GM12878 (cell line): ENCODE data around the gene MXRA7. TPM values are rescaled to one million over a fixed set of nuclear protein-coding genes. Genes with fewer than 3 reads are reported as not detected.

Experiments used
- CEBPB ChIP-seq, 2 experiments: fragments of 150-350 bp in 1 of 2; IDR thresholded peaks; 2 replicates each; pipeline ENCODE4 v1.6.1; 2012 to 2014; ENCODE audit warnings: low read depth in 2 of 2, low read length in 2 of 2, borderline replicate concordance in 1 of 2, inconsistent platforms in 1 of 2
- GABPA ChIP-seq: IDR thresholded peaks from 2 replicates; pipeline ENCODE4 v1.6.1; 2014; ENCODE audit warnings: antibody characterized with exemption, low read depth, mild to moderate bottlenecking, inconsistent platforms
- GATAD2B ChIP-seq: fragments of 450-650 bp; conservative IDR thresholded peaks from 2 replicates; pipeline ENCODE4 v1.6.1; 2017; ENCODE audit warnings: low read depth, mild to moderate bottlenecking, moderate library complexity
- HCFC1 ChIP-seq: fragments of 150-350 bp; IDR thresholded peaks from 2 replicates; pipeline ENCODE4 v1.6.1; 2014; ENCODE audit warnings: low read length
- NR2F1 ChIP-seq: fragments of 450-650 bp; conservative IDR thresholded peaks from 2 replicates; pipeline ENCODE4 v1.6.1; 2017; ENCODE audit warnings: mild to moderate bottlenecking
- PML ChIP-seq: IDR thresholded peaks from 2 replicates; pipeline ENCODE4 v1.6.1; 2012; ENCODE audit warnings: low read length, inconsistent platforms
- POLR2AphosphoS5 ChIP-seq: IDR thresholded peaks from 2 replicates; pipeline ENCODE4 v1.6.1; 2011; ENCODE audit warnings: mild to moderate bottlenecking, low read length, inconsistent platforms
- SRF ChIP-seq, 2 experiments: IDR thresholded peaks; 2 replicates each; pipeline ENCODE4 v1.6.1; 2011; ENCODE audit warnings: low read depth in 2 of 2, low read length in 2 of 2, mild to moderate bottlenecking in 1 of 2, moderate library complexity in 1 of 2
- TAF1 ChIP-seq: IDR thresholded peaks from 2 replicates; pipeline ENCODE4 v1.6.1; 2011; ENCODE audit warnings: mild to moderate bottlenecking, low read depth, low read length, borderline replicate concordance
- ZNF207 ChIP-seq: fragments of 450-650 bp; IDR thresholded peaks from 2 replicates; pipeline ENCODE4 v1.6.1; 2014; ENCODE audit warnings: antibody characterized with exemption, mild to moderate bottlenecking, borderline replicate concordance
- polyA plus RNA-seq, 11 experiments: library from polyadenylated mRNA; depleted of rRNA in 4 of 11; unstranded in 6 of 11; stranded (reverse) in 5 of 11; fragments of >200 nt; fragmentation: Nextera tagmentation in 4 of 11; fragmentation: Illumina TruSeq in 1 of 11; extraction: Ambion mirVana in 4 of 11; extraction: Trizol in 1 of 11; gene quantifications; 1 replicate in 1 of 11; 2 replicates in 10 of 11; pipeline versions ENCODE4 v1.2.1 to v1.2.3, GENCODE V29; 2011 to 2016; ENCODE audit warnings: inconsistent platforms in 2 of 11, missing spikeins in 2 of 11, low read depth in 1 of 11
- total RNA-seq, 4 experiments: library from RNA; depleted of rRNA in 3 of 4; stranded (reverse); fragments of >200 nt in 3 of 4; fragmentation: Illumina TruSeq in 1 of 4; extraction: Trizol in 1 of 4; gene quantifications; 2 replicates each; pipeline versions ENCODE4 v1.2.1 to v1.2.3, GENCODE V29; 2013 to 2021
- TF ChIP-seq, protein P1 (sequence below): fragments of 450-650 bp; IDR thresholded peaks from 2 replicates; pipeline ENCODE4 v1.6.1; 2018; ENCODE audit warnings: borderline replicate concordance, mild to moderate bottlenecking; ENCODE audit not compliant: partially characterized antibody
- TF ChIP-seq, protein P2 (sequence below): IDR thresholded peaks from 2 replicates; pipeline ENCODE4 v1.6.1; 2012; ENCODE audit warnings: low read depth, low read length, improper control_type of control experiment
- TF ChIP-seq, protein P3 (sequence below): IDR thresholded peaks from 2 replicates; pipeline ENCODE4 v1.6.1; 2011; ENCODE audit warnings: mild to moderate bottlenecking, low read depth, low read length, moderate library complexity; ENCODE audit not compliant: insufficient replicate concordance

The MXRA7 gene
- total and polyA plus RNA-seq, 10 of the 15 experiments (the other 5 are each of a cell fraction or from before 2014, with no cell fraction given), result 0.03 to 2.0 (median 0.33) TPM

DNA sequence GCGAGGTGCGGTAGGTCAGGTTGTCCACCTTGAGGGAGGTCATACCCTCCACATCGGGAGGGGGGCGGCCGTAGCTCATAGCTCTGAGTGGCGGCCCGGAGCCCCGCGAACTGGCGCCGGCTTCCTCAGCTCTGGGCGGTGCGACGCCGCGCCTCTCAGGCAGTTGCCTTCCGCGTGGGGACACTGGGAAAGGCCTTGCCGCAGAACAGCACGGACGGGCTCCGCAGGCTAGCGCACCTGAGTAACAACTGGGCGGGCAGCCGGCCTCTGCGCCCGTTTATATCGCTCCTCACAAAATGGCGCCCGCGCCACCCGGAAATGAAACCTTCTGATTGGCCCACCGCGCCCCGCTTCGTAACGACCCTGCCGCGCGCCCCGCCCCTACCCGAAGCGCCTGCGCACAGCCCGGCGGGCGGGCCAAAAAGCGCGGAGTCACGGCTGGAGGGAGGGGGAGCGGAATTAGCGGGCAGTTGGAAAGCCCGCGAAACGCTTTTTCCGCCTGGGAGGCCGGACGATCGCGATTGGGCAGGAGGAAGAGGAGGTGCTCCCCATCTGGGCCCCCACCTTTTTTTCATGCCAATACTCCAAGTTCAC is 26.4 kb upstream of the MXRA7 start, which contains the start of gene SRSF2 (continued):
- TF ChIP-seq GABPA (peak; percentile 88), SRF (IDR thresholded peaks at IDR 0.05; ENCODE audit: low read depth in 2 of 2, low read length in 2 of 2) (peak; percentile 46 to 60; a peak in 2 of 4 replicates), ZNF207 (peak; percentile 98), NR2F1 (peak; percentile 66), TAF1 (peak; percentile 98), POLR2AphosphoS5 (peak; percentile 100), CEBPB (IDR thresholded peaks at IDR 0.05; ENCODE audit: borderline replicate concordance in 1 of 2, low read depth in 2 of 2, low read length in 2 of 2) (no peak), HCFC1 (peak; percentile 61; the same call in 1 of the 2 replicates), PML (peak; percentile 99), GATAD2B (peak; percentile 72)
- TF ChIP-seq, protein P1, sequence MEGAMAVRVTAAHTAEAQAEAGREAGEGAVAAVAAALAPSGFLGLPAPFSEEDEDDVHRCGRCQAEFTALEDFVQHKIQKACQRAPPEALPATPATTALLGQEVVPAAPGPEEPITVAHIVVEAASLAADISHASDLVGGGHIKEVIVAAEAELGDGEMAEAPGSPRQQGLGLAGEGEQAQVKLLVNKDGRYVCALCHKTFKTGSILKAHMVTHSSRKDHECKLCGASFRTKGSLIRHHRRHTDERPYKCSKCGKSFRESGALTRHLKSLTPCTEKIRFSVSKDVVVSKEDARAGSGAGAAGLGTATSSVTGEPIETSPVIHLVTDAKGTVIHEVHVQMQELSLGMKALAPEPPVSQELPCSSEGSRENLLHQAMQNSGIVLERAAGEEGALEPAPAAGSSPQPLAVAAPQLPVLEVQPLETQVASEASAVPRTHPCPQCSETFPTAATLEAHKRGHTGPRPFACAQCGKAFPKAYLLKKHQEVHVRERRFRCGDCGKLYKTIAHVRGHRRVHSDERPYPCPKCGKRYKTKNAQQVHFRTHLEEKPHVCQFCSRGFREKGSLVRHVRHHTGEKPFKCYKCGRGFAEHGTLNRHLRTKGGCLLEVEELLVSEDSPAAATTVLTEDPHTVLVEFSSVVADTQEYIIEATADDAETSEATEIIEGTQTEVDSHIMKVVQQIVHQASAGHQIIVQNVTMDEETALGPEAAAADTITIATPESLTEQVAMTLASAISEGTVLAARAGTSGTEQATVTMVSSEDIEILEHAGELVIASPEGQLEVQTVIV, result peak; percentile 55
- TF ChIP-seq, protein P2, sequence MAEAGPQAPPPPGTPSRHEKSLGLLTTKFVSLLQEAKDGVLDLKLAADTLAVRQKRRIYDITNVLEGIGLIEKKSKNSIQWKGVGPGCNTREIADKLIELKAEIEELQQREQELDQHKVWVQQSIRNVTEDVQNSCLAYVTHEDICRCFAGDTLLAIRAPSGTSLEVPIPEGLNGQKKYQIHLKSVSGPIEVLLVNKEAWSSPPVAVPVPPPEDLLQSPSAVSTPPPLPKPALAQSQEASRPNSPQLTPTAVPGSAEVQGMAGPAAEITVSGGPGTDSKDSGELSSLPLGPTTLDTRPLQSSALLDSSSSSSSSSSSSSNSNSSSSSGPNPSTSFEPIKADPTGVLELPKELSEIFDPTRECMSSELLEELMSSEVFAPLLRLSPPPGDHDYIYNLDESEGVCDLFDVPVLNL, result peak; percentile 90
- TF ChIP-seq, protein P3, sequence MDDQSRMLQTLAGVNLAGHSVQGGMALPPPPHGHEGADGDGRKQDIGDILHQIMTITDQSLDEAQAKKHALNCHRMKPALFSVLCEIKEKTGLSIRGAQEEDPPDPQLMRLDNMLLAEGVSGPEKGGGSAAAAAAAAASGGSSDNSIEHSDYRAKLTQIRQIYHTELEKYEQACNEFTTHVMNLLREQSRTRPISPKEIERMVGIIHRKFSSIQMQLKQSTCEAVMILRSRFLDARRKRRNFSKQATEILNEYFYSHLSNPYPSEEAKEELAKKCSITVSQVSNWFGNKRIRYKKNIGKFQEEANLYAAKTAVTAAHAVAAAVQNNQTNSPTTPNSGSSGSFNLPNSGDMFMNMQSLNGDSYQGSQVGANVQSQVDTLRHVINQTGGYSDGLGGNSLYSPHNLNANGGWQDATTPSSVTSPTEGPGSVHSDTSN, result peak; percentile 15
- TF ChIP-seq, all 136 proteins: peak for 69
